GM23338 (cell line): ENCODE data around the gene SLC23A2. TPM values are rescaled to one million over a fixed set of nuclear protein-coding genes. Genes with fewer than 3 reads are reported as not detected.

Experiments
- ATAC-seq: fragments of 200-7000 bp; cut with Tn5 transposase; 3 replicates; pipeline ENCODE4 v1.9.1; 2020
- DNase-seq: peaks from one replicate; pipeline ENCODE4 v3.0.0-alpha.2; 2015; ENCODE audit warnings: low spot score
- H2AFZ ChIP-seq: fragments of 200-600 bp; sonication (generic); 2 replicates; pipeline ENCODE4 v1.8.0; 2016; ENCODE audit warnings: antibody characterized with exemption, mild to moderate bottlenecking, moderate library complexity
- H3F3A ChIP-seq: fragments of 200-600 bp; sonication (generic); replicated peaks from 2 replicates; pipeline ENCODE4 v1.8.0; 2017; ENCODE audit warnings: antibody characterized with exemption, mixed run types, low read depth
- H3K27ac ChIP-seq: fragments of 200-600 bp; sonication (generic); 2 replicates; pipeline ENCODE4 v1.6.1; 2016; ENCODE audit warnings: low read depth
- H3K27me3 ChIP-seq: fragments of 200-600 bp; sonication (generic); 2 replicates; pipeline ENCODE4 v1.8.0; 2016; ENCODE audit warnings: mild to moderate bottlenecking, mixed run types, moderate library complexity; ENCODE audit not compliant: insufficient read depth
- H3K36me3 ChIP-seq: fragments of 200-600 bp; sonication (generic); 2 replicates; pipeline ENCODE4 v1.8.0; 2016; ENCODE audit warnings: mild to moderate bottlenecking; ENCODE audit not compliant: insufficient read depth
- H3K4me1 ChIP-seq: fragments of 200-600 bp; sonication (generic); 2 replicates; pipeline ENCODE4 v1.8.0; 2016; ENCODE audit warnings: mild to moderate bottlenecking, moderate library complexity; ENCODE audit not compliant: insufficient read depth
- H3K4me2 ChIP-seq: fragments of 200-600 bp; sonication (generic); 2 replicates; pipeline ENCODE4 v1.7.1; 2017; ENCODE audit warnings: mixed run types
- H3K4me3 ChIP-seq: fragments of 200-600 bp; sonication (generic); 2 replicates; pipeline ENCODE4 v1.6.1; 2016; ENCODE audit warnings: mixed run types
- H3K79me2 ChIP-seq: fragments of 200-600 bp; sonication (generic); replicated peaks from 2 replicates; pipeline ENCODE4 v1.8.0; 2017; ENCODE audit warnings: mild to moderate bottlenecking; ENCODE audit not compliant: insufficient read depth
- H3K9me2 ChIP-seq: fragments of 200-600 bp; sonication (generic); 2 replicates; pipeline ENCODE4 v1.8.0; 2017; ENCODE audit not compliant: insufficient read depth
- H4K20me1 ChIP-seq: fragments of 200-600 bp; sonication (generic); replicated peaks from 2 replicates; pipeline ENCODE4 v1.8.0; 2017; ENCODE audit warnings: mild to moderate bottlenecking; ENCODE audit not compliant: insufficient read depth
- H3K27ac Mint-ChIP-seq: 2 replicates; pipeline ENCODE4 v1.8.0; 2020; ENCODE audit warnings: inconsistent platforms, mild to moderate bottlenecking, moderate library complexity, mixed read lengths
- H3K27me3 Mint-ChIP-seq: 3 replicates; pipeline ENCODE4 v1.8.0; 2022; ENCODE audit warnings: low read depth, mild to moderate bottlenecking, moderate library complexity, mixed read lengths, inconsistent platforms; ENCODE audit not compliant: insufficient read depth, poor library complexity
- H3K36me3 Mint-ChIP-seq: 3 replicates; pipeline ENCODE4 v1.8.0; 2021; ENCODE audit warnings: low read depth, mild to moderate bottlenecking, inconsistent platforms, moderate library complexity, mixed read lengths
- H3K4me1 Mint-ChIP-seq: 3 replicates; pipeline ENCODE4 v1.8.0; 2020; ENCODE audit warnings: mild to moderate bottlenecking, inconsistent platforms, mixed read lengths
- H3K4me3 Mint-ChIP-seq: 3 replicates; pipeline ENCODE4 v1.8.0; 2021; ENCODE audit warnings: moderate library complexity, mild to moderate bottlenecking, inconsistent platforms, mixed read lengths
- H3K9me3 Mint-ChIP-seq: 3 replicates; pipeline ENCODE4 v1.8.0; 2020; ENCODE audit warnings: moderate library complexity, mild to moderate bottlenecking, inconsistent platforms, mixed read lengths
- CREB1 ChIP-seq: fragments of 250-450 bp; sonication (Bioruptor Pico); IDR thresholded peaks from 2 replicates; pipeline ENCODE4 v1.5.0; 2020; ENCODE audit warnings: low read depth, mild to moderate bottlenecking, moderate library complexity
- CTCF ChIP-seq, 2 experiments: fragments of 200-600 bp in 1 of 2; sonication (generic) in 1 of 2; conservative IDR thresholded peaks; 2 replicates each; pipeline versions ENCODE4 v1.5.1 to v1.6.1; 2016 to 2017; ENCODE audit warnings: antibody characterized with exemption in 2 of 2, low read depth in 2 of 2, mild to moderate bottlenecking in 2 of 2, moderate library complexity in 1 of 2
- ETS1 ChIP-seq: IDR thresholded peaks from 2 replicates; pipeline ENCODE4 v1.6.1; 2016; ENCODE audit warnings: antibody characterized with exemption
- EZH2 ChIP-seq: fragments of 200-600 bp; sonication (generic); IDR thresholded peaks from one replicate; pipeline ENCODE4 v1.8.0; 2017; ENCODE audit warnings: antibody characterized with exemption, mild to moderate bottlenecking, low read depth; ENCODE audit not compliant: unreplicated experiment
- EZH2phosphoT487 ChIP-seq: fragments of 200-600 bp; sonication (generic); IDR thresholded peaks from one replicate; pipeline ENCODE4 v1.8.1; 2018; ENCODE audit warnings: antibody characterized with exemption; ENCODE audit not compliant: unreplicated experiment
- JUNB ChIP-seq: IDR thresholded peaks from one replicate; pipeline ENCODE4 v1.6.1; 2016; ENCODE audit warnings: antibody characterized with exemption; ENCODE audit not compliant: unreplicated experiment
- NANOG ChIP-seq: IDR thresholded peaks from 2 replicates; pipeline ENCODE4 v1.6.1; 2016; ENCODE audit warnings: antibody characterized with exemption, borderline replicate concordance
- POLR2AphosphoS5 ChIP-seq: IDR thresholded peaks from 2 replicates; pipeline ENCODE4 v1.6.1; 2016; ENCODE audit warnings: antibody characterized with exemption, low read depth
- REST ChIP-seq: IDR thresholded peaks from one replicate; pipeline ENCODE4 v1.6.1; 2018; ENCODE audit warnings: antibody characterized with exemption; ENCODE audit not compliant: unreplicated experiment
- STAT1 ChIP-seq: IDR thresholded peaks from one replicate; pipeline ENCODE4 v1.6.1; 2016; ENCODE audit warnings: antibody characterized with exemption; ENCODE audit not compliant: unreplicated experiment
- ZNF114 ChIP-seq: fragments of 250-450 bp; sonication (Bioruptor Pico); IDR thresholded peaks from 2 replicates; pipeline ENCODE4 v1.5.0; 2020; ENCODE audit warnings: mild to moderate bottlenecking, moderate library complexity
- ZNF331 ChIP-seq: fragments of 250-450 bp; sonication (Bioruptor Pico); IDR thresholded peaks from 2 replicates; pipeline ENCODE4 v1.5.0; 2020; ENCODE audit warnings: low read depth, mild to moderate bottlenecking, moderate library complexity
- ZNF462 ChIP-seq: fragments of 250-450 bp; sonication (Bioruptor Pico); IDR thresholded peaks from 2 replicates; pipeline ENCODE4 v1.5.0; 2020; ENCODE audit warnings: mild to moderate bottlenecking, moderate library complexity
- polyA plus RNA-seq: library from polyadenylated mRNA; unstranded; fragments of >200 nt; fragmentation: Nextera tagmentation; extraction: Ambion mirVana; gene quantifications from 2 replicates; pipeline ENCODE4 v1.2.1, GENCODE V29; 2016
- total RNA-seq: library from RNA; depleted of rRNA; stranded (reverse); fragments of >200 nt; shearing (Covaris generic); gene quantifications from 2 replicates; pipeline ENCODE4 v1.2.3, GENCODE V29; 2014

The SLC23A2 gene
- total and polyA plus RNA-seq, 2 experiments from 2014 or later: 4.4 to 20.2 TPM

GRCh38 chr20:4855555-4855954 lies 145.8 kb downstream of the SLC23A2 start:
- Histone ChIP-seq H3K4me1 (no peaks in the 10 kb centered on the region), H3K27ac (no peak overlapping the region), H3K4me2 (no peak overlapping the region), H3K36me3 (0 out of 2 replicates have a peak, but pooled peaks cover 9% of the 10 kb centered on the region), H3F3A (no peaks in the 10 kb centered on the region), H3K79me2 (no peaks in the 10 kb centered on the region), H3K9me2 (no peaks in the 10 kb centered on the region), H3K27me3 (no peaks in the 10 kb centered on the region), H3K4me3 (no peak overlapping the region), H2AFZ (no peak overlapping the region), H4K20me1 (no peaks in the 10 kb centered on the region)
- no peaks in the 10 kb centered on the region for H3K4me1 Mint-ChIP-seq
- H3K4me3 Mint-ChIP-seq: no peak overlapping the region
- H3K27me3 Mint-ChIP-seq: peaks cover 2% of the 10 kb centered on the region
- H3K27ac Mint-ChIP-seq: no peak overlapping the region
- TF ChIP-seq ZNF114 (CRISPR knock-in tag) (no peak), EZH2phosphoT487 (no peak), ETS1 (no peak), EZH2 (no peak), CREB1 (CRISPR knock-in tag) (no peak), REST (no peak), ZNF331 (CRISPR knock-in tag) (no peak), NANOG (no peak), POLR2AphosphoS5 (no peak), STAT1 (no peak), JUNB (no peak), CTCF (conservative IDR thresholded peaks at IDR 0.05; ENCODE audit: low read depth in 2 of 2) (no peak), ZNF462 (no peak)
- ATAC-seq (no peak), DNase-seq (no peak)
- peaks cover 10% of the 10 kb centered on the region; the same call in 1 of the 3 replicates for H3K36me3 Mint-ChIP-seq
- no peaks in the 10 kb centered on the region for H3K9me3 Mint-ChIP-seq
